ENCODE measurements around the gene PRMT3. TPM values are rescaled to one million over a fixed set of nuclear protein-coding genes. Genes with fewer than 3 reads are reported as not detected.
"Not testable (repeated sequence)": the region's sequence is repeated elsewhere in the genome, so short reads cannot be mapped to it uniquely, and the experiment has no call there.

Gene PRMT3
- total and polyA plus RNA-seq, 7 donors: 6.3 to 23.2 (median 17.2) TPM

DNA sequence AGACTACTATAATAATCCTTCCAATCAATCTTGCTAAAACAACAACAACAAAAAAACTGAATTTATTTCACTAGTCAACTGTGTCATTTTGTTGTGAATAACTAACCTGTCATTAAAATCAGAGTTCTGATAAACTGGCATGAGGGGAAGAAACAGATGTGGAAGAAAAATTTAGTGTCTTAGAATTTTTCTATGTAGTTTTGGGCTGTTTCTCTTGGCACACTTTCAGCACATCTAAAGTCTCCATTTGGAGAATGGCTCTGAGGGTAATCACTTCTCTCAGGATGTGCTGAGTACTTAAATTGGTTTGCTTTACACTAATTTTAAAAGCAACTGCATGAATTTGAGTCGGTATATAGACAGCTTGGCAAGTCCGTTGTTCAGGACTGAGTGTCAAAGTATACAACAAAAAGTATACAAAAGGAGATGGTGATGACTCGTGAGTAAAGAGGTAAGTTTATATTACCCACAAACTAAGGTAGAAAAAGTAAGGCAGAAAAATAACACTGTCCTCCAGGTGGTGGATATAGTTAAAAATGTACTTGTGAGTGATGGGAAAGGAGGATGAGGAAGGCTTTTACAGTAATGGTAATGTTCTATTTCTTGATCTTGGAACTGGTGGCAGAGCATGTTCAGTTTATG, 13.8 kb upstream of the PRMT3 start:
- no peak overlapping the region for H3K4me3 ChIP-seq
- DNase-seq (no peak), ATAC-seq (no peak)
- H3K27me3 ChIP-seq (ENCODE audit: insufficient read depth in 3 of 3, low read length in 2 of 3): no peaks in the 10 kb centered on the region
- H3K36me3 ChIP-seq (ENCODE audit: insufficient read depth in 1 of 2, low read depth in 1 of 2): peaks cover 7 to 85% of the 10 kb centered on the region in 2 donors
- peaks cover 1% of the 10 kb centered on the region for H3K4me1 ChIP-seq
- H3K27ac ChIP-seq: no peak overlapping the region
- no peak for TF ChIP-seq CTCF (IDR thresholded peaks at IDR 0.05)
- intact Hi-C loops (cut with DNase I): no loop called here
- no peaks in the 10 kb centered on the region for H3K9me3 ChIP-seq
- 84 to 90% (median 89%) methylated on average over 3 of the region's 3 CpGs for WGBS, 3 donors

- H3K27me3 ChIP-seq (ENCODE audit: insufficient read depth in 3 of 3, low read length in 2 of 3): no peaks in the 10 kb centered on the region
- 91 to 95% (median 95%) methylated on average over 9 of the region's 9 CpGs for WGBS, 3 donors
- no peak for TF ChIP-seq CTCF (IDR thresholded peaks at IDR 0.05)
Observed at GRCh38 chr11:20374741-20375300, 12.7 kb upstream of the PRMT3 start.

GRCh38 chr11:20376162-20376730, 11.3 kb upstream of the PRMT3 start:
- DNase-seq: no peak
- no peak for ATAC-seq
- H3K4me1 ChIP-seq: no peaks in the 10 kb centered on the region
- H3K36me3 ChIP-seq (ENCODE audit: insufficient read depth in 1 of 2, low read depth in 1 of 2): peaks cover 16 to 94% of the 10 kb centered on the region in 2 donors
- H3K27ac ChIP-seq: no peak overlapping the region
- no peak overlapping the region for H3K4me3 ChIP-seq
- H3K9me3 ChIP-seq: no peaks in the 10 kb centered on the region
- intact Hi-C loops (cut with DNase I): no loop called here
- H3K27me3 ChIP-seq (ENCODE audit: insufficient read depth in 3 of 3, low read length in 2 of 3): no peaks in the 10 kb centered on the region
- 83 to 90% (median 89%) methylated on average over 3 of the region's 3 CpGs for WGBS, 3 donors
- TF ChIP-seq CTCF (IDR thresholded peaks at IDR 0.05): no peak

More at GRCh38 chr11:20374741-20375300, 12.7 kb upstream of the PRMT3 start:
- no peaks in the 10 kb centered on the region for H3K9me3 ChIP-seq
- H3K4me3 ChIP-seq: no peak overlapping the region
- peaks cover 12 to 91% of the 10 kb centered on the region in 2 donors for H3K36me3 ChIP-seq (ENCODE audit: insufficient read depth in 1 of 2, low read depth in 1 of 2)
- DNase-seq: no peak
- intact Hi-C loops (cut with DNase I): no loop called here
- ATAC-seq: no peak
- H3K4me1 ChIP-seq: no peaks in the 10 kb centered on the region
- no peak overlapping the region for H3K27ac ChIP-seq

DNA sequence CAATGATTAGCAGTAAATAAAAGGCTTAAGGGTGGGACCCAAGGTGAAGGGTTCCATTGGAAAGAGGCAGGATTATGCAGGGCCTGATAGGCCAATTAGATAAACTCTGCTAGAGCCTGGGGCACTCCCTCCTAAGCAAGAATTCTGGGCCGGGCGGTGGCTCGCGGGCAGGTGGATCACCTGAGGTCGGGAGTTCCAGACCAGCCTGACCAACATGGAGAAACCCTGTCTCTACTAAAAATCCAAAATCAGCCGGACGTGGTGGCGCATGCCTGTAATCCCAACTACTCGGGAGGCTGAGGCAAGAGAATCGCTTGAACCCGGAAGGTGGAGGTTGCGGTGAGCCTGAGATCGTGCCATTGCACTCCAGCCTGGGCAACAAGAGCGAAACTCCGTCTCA, 1.5 kb upstream of the PRMT3 start:
- not testable (repeated sequence) for ATAC-seq

More for the DNA sequence above, 1.5 kb upstream of the PRMT3 start:
- H3K27me3 ChIP-seq (ENCODE audit: insufficient read depth in 3 of 3, low read length in 2 of 3); H3K9me3 ChIP-seq; DNase-seq; H3K4me3 ChIP-seq; H3K4me1 ChIP-seq; H3K27ac ChIP-seq: not testable (repeated sequence)
- intact Hi-C loops (cut with DNase I): loop anchor here (2.0 to 10.0 kb wide), 2 partner anchors 219 to 225 kb away; no protein-coding TSS in a partner anchor
- peaks cover 8 to 60% of the 10 kb centered on the region in 2 donors for H3K36me3 ChIP-seq (ENCODE audit: insufficient read depth in 1 of 2, low read depth in 1 of 2)
- 82 to 92% (median 83%) methylated on average over 15 of the region's 15 CpGs for WGBS, 3 donors
